Mesenchymal stem cell (in vitro differentiated cells and primary cell): ENCODE results near the gene RPL10.

Experiments used
- DNase-seq: peaks from one replicate; pipeline ENCODE4 v3.0.0-alpha.2; 2013
- H2AFZ ChIP-seq: one replicate; pipeline ENCODE4 v1.6.1; 2013; ENCODE audit warnings: low read depth, mild to moderate bottlenecking, control low read depth, inconsistent platforms, low read length, moderate library complexity
- H2AK5ac ChIP-seq: 2 replicates; pipeline ENCODE4 v1.6.1; 2013; ENCODE audit warnings: low read length, moderate library complexity, mild to moderate bottlenecking, inconsistent platforms; ENCODE audit not compliant: severe bottlenecking
- H2BK120ac ChIP-seq: one replicate; pipeline ENCODE4 v1.6.1; 2013; ENCODE audit warnings: low read depth, mild to moderate bottlenecking, inconsistent platforms, low read length, moderate library complexity
- H2BK12ac ChIP-seq, 2 experiments: one replicate each; pipeline ENCODE4 v1.6.1; 2013; ENCODE audit warnings: inconsistent platforms in 2 of 2, low read length in 2 of 2, mild to moderate bottlenecking in 2 of 2, moderate library complexity in 2 of 2, control low read depth in 1 of 2
- H2BK15ac ChIP-seq: one replicate; pipeline ENCODE4 v1.6.1; 2013; ENCODE audit warnings: mild to moderate bottlenecking, low read depth, inconsistent platforms; ENCODE audit not compliant: poor library complexity, severe bottlenecking
- H2BK5ac ChIP-seq: 2 replicates; pipeline ENCODE4 v1.6.1; 2013; ENCODE audit warnings: low read depth, mild to moderate bottlenecking, low read length, control low read depth, inconsistent platforms; ENCODE audit not compliant: poor library complexity, severe bottlenecking
- H3K14ac ChIP-seq, 2 experiments: one replicate each; pipeline ENCODE4 v1.6.1; 2013; ENCODE audit warnings: inconsistent platforms in 2 of 2, low read length in 2 of 2, control low read depth in 1 of 2, mild to moderate bottlenecking in 1 of 2, moderate library complexity in 1 of 2
- H3K18ac ChIP-seq, 2 experiments: one replicate each; pipeline ENCODE4 v1.6.1; 2013; ENCODE audit warnings: inconsistent platforms in 2 of 2, low read length in 2 of 2, control low read depth in 1 of 2, low read depth in 1 of 2, mild to moderate bottlenecking in 1 of 2
- H3K23ac ChIP-seq, 2 experiments: one replicate each; pipeline ENCODE4 v1.6.1; 2013; ENCODE audit warnings: inconsistent platforms in 2 of 2, low read length in 2 of 2, mild to moderate bottlenecking in 2 of 2, moderate library complexity in 2 of 2, control low read depth in 1 of 2
- H3K27ac ChIP-seq: 2 replicates; pipeline ENCODE4 v1.5.1; 2013; ENCODE audit warnings: mild to moderate bottlenecking, moderate library complexity, low read length, control low read depth, inconsistent platforms; ENCODE audit not compliant: poor library complexity, severe bottlenecking
- H3K27me3 ChIP-seq, 2 experiments: 2 replicates each; pipeline versions ENCODE4 v1.6.1 to v1.7.0; 2013; ENCODE audit warnings: low read length in 2 of 2, mild to moderate bottlenecking in 2 of 2, moderate library complexity in 2 of 2, control low read depth in 1 of 2, inconsistent platforms in 1 of 2; ENCODE audit not compliant: control insufficient read depth in 1 of 2, insufficient read depth in 1 of 2
- H3K36me3 ChIP-seq, 2 experiments: 2 replicates each; pipeline versions ENCODE4 v1.6.1 to v1.7.0; 2013; ENCODE audit warnings: low read length in 2 of 2, control low read depth in 1 of 2, inconsistent platforms in 1 of 2, low read depth in 1 of 2, mild to moderate bottlenecking in 1 of 2; ENCODE audit not compliant: insufficient read depth in 2 of 2, control insufficient read depth in 1 of 2
- H3K4ac ChIP-seq, 2 experiments: one replicate each; pipeline ENCODE4 v1.6.1; 2013; ENCODE audit warnings: inconsistent platforms in 2 of 2, low read length in 2 of 2, mild to moderate bottlenecking in 2 of 2, moderate library complexity in 2 of 2, control low read depth in 1 of 2, low read depth in 1 of 2
- H3K4me1 ChIP-seq: 2 replicates; pipeline ENCODE4 v1.6.1; 2013; ENCODE audit warnings: low read depth, low read length, control low read depth; ENCODE audit not compliant: control insufficient read depth, insufficient read depth
- H3K4me2 ChIP-seq: 2 replicates; pipeline ENCODE4 v1.6.1; 2013; ENCODE audit warnings: low read length, mild to moderate bottlenecking, inconsistent platforms; ENCODE audit not compliant: poor library complexity, severe bottlenecking
- H3K4me3 ChIP-seq, 2 experiments: 2 replicates each; pipeline versions ENCODE4 v1.5.1 to v1.7.0; 2013; ENCODE audit warnings: low read length in 2 of 2, mild to moderate bottlenecking in 2 of 2, control low read depth in 1 of 2, low read depth in 1 of 2; ENCODE audit not compliant: insufficient read depth in 1 of 2
- H3K79me1 ChIP-seq: replicated peaks from 2 replicates; pipeline ENCODE4 v1.6.1; 2013; ENCODE audit warnings: mild to moderate bottlenecking, control low read depth, low read length, inconsistent platforms; ENCODE audit not compliant: poor library complexity, severe bottlenecking
- H3K9ac ChIP-seq: 2 replicates; pipeline ENCODE4 v1.7.0; 2013; ENCODE audit warnings: mild to moderate bottlenecking, low read length, moderate library complexity
- H3K9me3 ChIP-seq: 2 replicates; pipeline ENCODE4 v1.7.0; 2013; ENCODE audit warnings: mild to moderate bottlenecking, low read length; ENCODE audit not compliant: control insufficient read depth
- H4K8ac ChIP-seq: one replicate; pipeline ENCODE4 v1.6.1; 2013; ENCODE audit warnings: inconsistent platforms, mild to moderate bottlenecking, low read length, moderate library complexity
- H4K91ac ChIP-seq: one replicate; pipeline ENCODE4 v1.6.1; 2013; ENCODE audit warnings: mild to moderate bottlenecking, low read length, inconsistent platforms
- WGBS: methylation state at CpG from one replicate; pipeline ENCODE4 v1.1.7; 2013; ENCODE audit warnings: mixed read lengths; 5-methylcytosine and 5-hydroxymethylcytosine counted together

Gene RPL10

DNA sequence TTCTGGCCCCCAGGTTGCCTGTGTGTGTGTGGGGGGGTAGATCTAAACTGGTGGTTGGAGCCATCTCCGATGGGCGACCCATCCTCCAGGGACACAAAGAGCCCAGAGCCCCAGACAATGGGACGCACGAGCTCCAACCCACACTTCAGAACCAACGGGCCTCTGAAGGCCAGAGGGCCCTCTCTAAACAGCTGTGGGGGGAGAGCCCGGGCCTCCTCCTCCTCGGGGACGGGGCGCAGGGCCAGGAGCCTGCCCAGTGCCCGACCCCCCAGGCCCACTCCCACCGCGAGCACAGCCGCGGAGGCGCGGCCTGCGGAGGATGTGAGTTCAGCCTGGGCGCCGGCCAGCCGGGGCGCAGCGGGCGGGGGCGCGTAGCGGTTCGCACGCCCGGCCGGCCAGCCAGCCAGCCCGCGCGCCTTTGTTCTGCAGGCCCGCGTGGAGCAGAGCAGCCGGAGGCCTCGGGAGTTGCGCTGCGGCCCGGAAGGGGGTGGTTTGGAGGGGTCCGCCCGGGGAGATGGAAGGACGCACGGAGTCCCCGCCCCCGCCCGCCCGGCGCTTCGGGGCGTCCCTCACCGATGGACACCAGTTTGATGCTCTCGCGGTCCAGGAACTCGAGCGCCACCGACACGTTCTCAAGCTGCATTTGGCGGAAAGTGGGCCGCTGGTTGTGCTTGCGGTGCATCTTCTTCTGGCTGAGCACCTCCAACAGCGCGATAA lies 27.7 kb upstream of the RPL10 start:
- Histone ChIP-seq H3K36me3 (peaks cover 22 to 40% of the 10 kb centered on the region in 2 experiments), H2AK5ac (no peak overlapping the region), H4K91ac (peak overlapping the region; percentile 97), H3K4me1 (peaks cover 41% of the 10 kb centered on the region), H2BK15ac (peak overlapping the region; percentile 67), H4K8ac (peak overlapping the region; percentile 89), H3K4me3 (peak overlapping the region; percentile 73 to 91), H3K9me3 (no peaks in the 10 kb centered on the region), H3K27ac (peak overlapping the region; percentile 100), H2AFZ (no peak overlapping the region), H3K79me1 (no peaks in the 10 kb centered on the region), H3K18ac (peak overlapping the region; percentile 92 to 98), H2BK120ac (peak overlapping the region; percentile 79), H3K9ac (peak overlapping the region; percentile 98), H3K27me3 (no peaks in the 10 kb centered on the region), H3K4ac (peak overlapping the region; percentile 97 to 98), H3K4me2 (peak overlapping the region; percentile 89), H3K23ac (peak overlapping the region in 1 of 2 experiments; percentile 59), H3K14ac (peak overlapping the region in 1 of 2 experiments; percentile 75), H2BK12ac (peak overlapping the region in 1 of 2 experiments; percentile 42), H2BK5ac (peak overlapping the region; percentile 82)
- no peak for DNase-seq
- 0% methylated on average over 14 of the region's 63 CpGs for WGBS

- H2AK5ac ChIP-seq, result no peak overlapping the region
- H3K27ac ChIP-seq, result peak overlapping the region; percentile 80
- H4K8ac ChIP-seq, result peak overlapping the region; percentile 54
- H3K14ac ChIP-seq, result peak overlapping the region in 1 of 2 experiments; percentile 53
- DNase-seq, result peak; percentile 93
- peak overlapping the region; percentile 73 to 91 for H3K4me3 ChIP-seq
- no peaks in the 10 kb centered on the region for H3K9me3 ChIP-seq
- peak overlapping the region; percentile 92 to 98 for H3K18ac ChIP-seq
- H3K4ac ChIP-seq, result peak overlapping the region in 1 of 2 experiments; percentile 73
- H3K27me3 ChIP-seq, result no peaks in the 10 kb centered on the region
- H2AFZ ChIP-seq, result no peak overlapping the region
- H3K36me3 ChIP-seq, result peaks cover 15 to 33% of the 10 kb centered on the region in 2 experiments
- peak overlapping the region; percentile 73 for H4K91ac ChIP-seq
- peak overlapping the region; percentile 86 for H2BK5ac ChIP-seq
- WGBS, result under 1% methylated on average over 40 of the region's 77 CpGs
- H3K79me1 ChIP-seq, result no peaks in the 10 kb centered on the region
- peak overlapping the region; percentile 53 for H3K4me2 ChIP-seq
- peak overlapping the region; percentile 79 for H2BK120ac ChIP-seq
- H3K9ac ChIP-seq, result peak overlapping the region; percentile 98
- H3K23ac ChIP-seq, result peak overlapping the region in 1 of 2 experiments; percentile 34
- H2BK15ac ChIP-seq, result peak overlapping the region; percentile 67
- H2BK12ac ChIP-seq, result peak overlapping the region in 1 of 2 experiments; percentile 86
- peaks cover 35% of the 10 kb centered on the region for H3K4me1 ChIP-seq
Measured at GRCh38 chrX:154371017-154371788, 27.0 kb upstream of the RPL10 start.

- Histone ChIP-seq H3K4me2 (peak overlapping the region; percentile 53), H3K27ac (peak overlapping the region; percentile 88), H2BK12ac (peak overlapping the region in 1 of 2 experiments; percentile 24), H3K36me3 (peaks cover 8 to 26% of the 10 kb centered on the region in 2 experiments), H2BK120ac (peak overlapping the region; percentile 79), H3K27me3 (no peaks in the 10 kb centered on the region), H3K9me3 (no peaks in the 10 kb centered on the region), H2BK5ac (peak overlapping the region; percentile 86), H4K8ac (no peak overlapping the region), H2AK5ac (no peak overlapping the region), H2AFZ (no peak overlapping the region), H3K9ac (peak overlapping the region; percentile 36), H3K14ac (peak overlapping the region in 1 of 2 experiments; percentile 68), H3K4ac (peak overlapping the region; percentile 49 to 51), H3K4me1 (peaks cover 29% of the 10 kb centered on the region), H3K18ac (peak overlapping the region; percentile 75 to 76), H3K23ac (no peak overlapping the region), H3K4me3 (peak overlapping the region; percentile 55 to 67), H4K91ac (peak overlapping the region; percentile 68), H2BK15ac (peak overlapping the region; percentile 67), H3K79me1 (peaks cover under 1% of the 10 kb centered on the region)
- DNase-seq, result no peak
- 31% methylated on average over 17 of the region's 43 CpGs for WGBS
Measured at GRCh38 chrX:154371789-154372300, 26.3 kb upstream of the RPL10 start.
